GM06990 (cell line): ENCODE data around the gene CACNG6.

Source experiments
- DNase-seq: peaks from one replicate; pipeline ENCODE4 v3.0.0-alpha.2; 2011; ENCODE audit not compliant: insufficient read length; ENCODE audit errors: extremely low read depth
- H3K27me3 ChIP-seq: replicated peaks from 2 replicates; pipeline ENCODE4 v1.6.0; 2011; ENCODE audit warnings: low read length; ENCODE audit not compliant: control insufficient read depth, insufficient read depth
- H3K36me3 ChIP-seq: 2 replicates; pipeline ENCODE4 v1.5.1; 2011; ENCODE audit warnings: low read length; ENCODE audit not compliant: control insufficient read depth, insufficient read depth
- H3K4me3 ChIP-seq: replicated peaks from 2 replicates; pipeline ENCODE4 v1.5.1; 2011; ENCODE audit warnings: low read depth, mild to moderate bottlenecking, control low read depth, low read length
- TF ChIP-seq, protein P1 (sequence below): IDR thresholded peaks from 2 replicates; pipeline ENCODE4 v1.5.1; 2011; ENCODE audit warnings: low read length, control low read depth, mild to moderate bottlenecking, inconsistent platforms; ENCODE audit not compliant: insufficient read depth, poor library complexity, severe bottlenecking

The CACNG6 gene

GRCh38 chr19:53961523-53962356, 29.7 kb upstream of the CACNG6 start:
- Histone ChIP-seq H3K36me3 (no peaks in the 10 kb centered on the region), H3K4me3 (no peak overlapping the region), H3K27me3 (no peaks in the 10 kb centered on the region)
- no peak for DNase-seq
- TF ChIP-seq, protein P1, sequence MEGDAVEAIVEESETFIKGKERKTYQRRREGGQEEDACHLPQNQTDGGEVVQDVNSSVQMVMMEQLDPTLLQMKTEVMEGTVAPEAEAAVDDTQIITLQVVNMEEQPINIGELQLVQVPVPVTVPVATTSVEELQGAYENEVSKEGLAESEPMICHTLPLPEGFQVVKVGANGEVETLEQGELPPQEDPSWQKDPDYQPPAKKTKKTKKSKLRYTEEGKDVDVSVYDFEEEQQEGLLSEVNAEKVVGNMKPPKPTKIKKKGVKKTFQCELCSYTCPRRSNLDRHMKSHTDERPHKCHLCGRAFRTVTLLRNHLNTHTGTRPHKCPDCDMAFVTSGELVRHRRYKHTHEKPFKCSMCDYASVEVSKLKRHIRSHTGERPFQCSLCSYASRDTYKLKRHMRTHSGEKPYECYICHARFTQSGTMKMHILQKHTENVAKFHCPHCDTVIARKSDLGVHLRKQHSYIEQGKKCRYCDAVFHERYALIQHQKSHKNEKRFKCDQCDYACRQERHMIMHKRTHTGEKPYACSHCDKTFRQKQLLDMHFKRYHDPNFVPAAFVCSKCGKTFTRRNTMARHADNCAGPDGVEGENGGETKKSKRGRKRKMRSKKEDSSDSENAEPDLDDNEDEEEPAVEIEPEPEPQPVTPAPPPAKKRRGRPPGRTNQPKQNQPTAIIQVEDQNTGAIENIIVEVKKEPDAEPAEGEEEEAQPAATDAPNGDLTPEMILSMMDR, result no peak

- Histone ChIP-seq H3K4me3 (no peak within 1 kb of the TSS), H3K36me3 (no peaks in the 10 kb centered on the region), H3K27me3 (no peaks in the 10 kb centered on the region)
- no peak for DNase-seq
- TF ChIP-seq, protein P1, result no peak
These were observed 28.5 kb upstream of the CACNG6 start, which contains the start of gene CACNG8 for GRCh38 chr19:53962887-53963431. Gene CACNG8, plus strand, starts transcription at chr19:53962937.

DNA sequence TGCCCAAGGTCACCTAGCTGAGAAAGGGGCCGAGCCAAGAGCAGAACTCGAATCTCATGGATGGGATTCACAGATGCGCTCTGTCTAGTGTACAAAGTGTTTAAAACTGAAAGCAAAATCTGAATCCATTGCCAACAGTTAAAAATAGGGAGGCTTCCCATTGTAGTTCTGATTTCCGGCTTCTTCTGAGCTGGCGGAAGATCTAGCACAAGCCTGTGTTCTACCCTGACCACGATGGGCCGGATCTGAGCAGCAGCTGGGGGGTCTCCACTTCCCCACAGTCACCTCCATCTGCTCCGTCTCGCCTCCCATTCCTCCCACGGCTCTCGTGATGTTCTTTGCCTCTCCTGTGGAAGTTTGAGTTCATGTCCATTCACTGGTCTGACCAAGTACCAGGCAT, 26.3 kb upstream of the CACNG6 start:
- Histone ChIP-seq H3K36me3 (no peaks in the 10 kb centered on the region), H3K27me3 (no peaks in the 10 kb centered on the region), H3K4me3 (no peak overlapping the region)
- no peak for DNase-seq
- TF ChIP-seq, protein P1, result no peak

GRCh38 chr19:53966931-53967330, 24.5 kb upstream of the CACNG6 start:
- no peaks in the 10 kb centered on the region for H3K36me3 ChIP-seq
- H3K4me3 ChIP-seq, result no peak overlapping the region
- no peak for DNase-seq
- no peaks in the 10 kb centered on the region for H3K27me3 ChIP-seq
- TF ChIP-seq, protein P1, result no peak

DNA sequence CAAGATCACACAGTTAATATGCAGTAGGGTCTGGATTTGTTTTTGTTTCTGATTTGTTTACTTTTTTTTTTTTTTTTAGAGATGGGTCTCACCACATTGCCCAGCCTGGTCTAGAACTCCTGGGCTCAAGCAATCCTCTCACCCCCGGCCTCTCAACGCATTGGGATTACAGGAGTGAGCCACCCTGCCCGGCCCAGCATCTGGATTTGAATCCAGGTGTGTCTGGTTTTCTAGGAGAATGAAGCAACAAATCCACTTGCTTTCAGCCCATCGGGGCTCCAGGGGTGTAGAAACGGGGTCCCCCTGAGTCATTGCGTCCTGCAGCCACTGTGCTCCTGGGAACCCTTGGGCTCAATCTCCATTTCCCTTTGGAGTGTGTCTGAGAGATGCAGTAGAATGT, 22.1 kb upstream of the CACNG6 start:
- Histone ChIP-seq H3K36me3 (no peaks in the 10 kb centered on the region), H3K27me3 (no peaks in the 10 kb centered on the region), H3K4me3 (no peak overlapping the region)
- TF ChIP-seq, protein P1, result no peak
- DNase-seq, result no peak
